Iris pigment epithelial cell (primary cell): ENCODE data around the gene TIGD4.

Experiments used
- DNase-seq: peaks from one replicate; pipeline ENCODE4 v3.0.0-alpha.2; 2011; ENCODE audit warnings: low read depth

Gene TIGD4

GRCh38 chr4:152719801-152720556 is 59.6 kb downstream of the TIGD4 start:
- DNase-seq, result no peak
